ENCODE data around the gene YLPM1.

- no peak for TF ChIP-seq CTCF (IDR thresholded peaks at IDR 0.05)
- TF ChIP-seq POLR2A (IDR thresholded peaks at IDR 0.05), result no peak
These were observed 23.7 kb upstream of the YLPM1 start for GRCh38 chr14:74739293-74740030.
